Large intestine (tissue), 3 donors: Measurements from ENCODE around the gene COL2A1. TPM values are rescaled to one million over a fixed set of nuclear protein-coding genes. Genes with fewer than 3 reads are reported as not detected.

Experiments
- DNase-seq, 2 donors: peaks; one replicate each; pipeline versions ENCODE4 v3.0.0 to v3.0.0-alpha.2; 2013
- H3K27ac ChIP-seq: one replicate; pipeline ENCODE4 v1.5.1; 2013; ENCODE audit warnings: low read length
- H3K27me3 ChIP-seq: 2 replicates; pipeline ENCODE4 v1.6.1; 2013; ENCODE audit warnings: low read length; ENCODE audit not compliant: control insufficient read depth, insufficient read depth
- H3K36me3 ChIP-seq: 2 replicates; pipeline ENCODE4 v1.6.1; 2013; ENCODE audit warnings: low read length; ENCODE audit not compliant: control insufficient read depth, insufficient read depth
- H3K4me1 ChIP-seq: one replicate; pipeline ENCODE4 v1.6.1; 2013; ENCODE audit warnings: low read length; ENCODE audit not compliant: control insufficient read depth, insufficient read depth
- H3K4me3 ChIP-seq: one replicate; pipeline ENCODE4 v1.5.1; 2013; ENCODE audit warnings: low read length
- H3K9me3 ChIP-seq: one replicate; pipeline ENCODE4 v1.6.1; 2013; ENCODE audit warnings: mild to moderate bottlenecking, low read depth, low read length, moderate library complexity; ENCODE audit not compliant: control insufficient read depth
- WGBS: methylation state at CpG from one replicate; pipeline ENCODE4 v1.1.5; 2013; ENCODE audit warnings: low lambda C conversion rate; ENCODE audit not compliant: insufficient coverage; 5-methylcytosine and 5-hydroxymethylcytosine counted together
- polyA plus RNA-seq: library from polyadenylated mRNA; unstranded; fragments of 120-200 nt; gene quantifications from one replicate; pipeline ENCODE4 v1.2.1, GENCODE V29; 2013

Gene COL2A1
- polyA plus RNA-seq, 1 donor, result 9.0 TPM

DNA sequence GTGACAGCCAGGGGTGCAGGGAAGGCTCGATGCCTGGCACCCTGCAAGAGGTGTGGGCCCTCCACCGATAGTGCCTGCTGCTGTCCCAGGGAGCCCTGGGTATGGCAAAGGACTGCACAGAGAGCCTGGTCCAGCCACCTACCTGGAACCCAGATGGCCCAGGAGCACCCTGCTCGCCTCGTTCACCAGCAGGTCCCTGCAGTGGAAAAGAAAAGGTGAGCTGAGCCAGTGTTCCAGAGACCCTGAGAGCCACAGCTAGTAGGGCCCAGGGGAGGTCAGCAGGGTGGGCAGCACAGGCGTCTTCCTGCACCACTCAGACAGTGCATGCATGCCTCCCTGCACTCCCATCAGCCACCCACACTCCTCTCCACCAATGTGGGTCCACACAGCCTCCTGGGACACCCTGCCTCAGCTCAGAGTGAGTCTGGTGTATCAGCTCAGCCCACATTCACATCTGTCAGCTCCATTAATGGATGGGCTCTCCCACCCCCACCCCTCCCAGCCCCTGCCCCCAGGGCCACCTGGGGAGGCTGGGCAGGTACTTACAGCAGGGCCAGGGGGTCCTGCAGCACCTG lies 20.6 kb downstream of the COL2A1 start:
- Histone ChIP-seq H3K4me1 (peaks cover 29% of the 10 kb centered on the region), H3K36me3 (no peaks in the 10 kb centered on the region), H3K27ac (no peak overlapping the region), H3K4me3 (no peak overlapping the region), H3K27me3 (no peaks in the 10 kb centered on the region), H3K9me3 (no peaks in the 10 kb centered on the region)
- no peak for DNase-seq
- WGBS, result no CpG with 5 or more reads among the region's 5 CpGs

DNA sequence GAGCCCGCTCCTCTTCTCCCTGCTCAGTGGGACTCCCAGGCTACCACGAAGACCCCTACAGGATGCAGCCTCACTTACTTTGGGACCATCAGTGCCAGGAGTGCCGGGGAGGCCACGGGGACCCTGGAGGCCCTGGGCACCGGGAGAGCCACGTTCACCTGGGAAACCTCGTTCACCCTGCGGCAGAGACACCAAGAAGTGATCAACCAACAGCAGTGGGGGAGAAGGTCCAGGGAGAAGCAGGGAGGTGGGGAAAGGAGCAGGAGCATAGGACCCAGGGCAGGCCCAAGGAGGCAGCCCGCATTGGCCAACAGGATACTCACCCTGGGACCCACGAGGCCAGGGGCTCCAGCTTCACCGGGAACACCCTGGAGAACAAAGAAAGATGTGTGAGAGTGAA lies 21.5 kb downstream of the COL2A1 start:
- Histone ChIP-seq H3K36me3 (peaks cover 4% of the 10 kb centered on the region), H3K27ac (no peak overlapping the region), H3K4me3 (no peak overlapping the region), H3K27me3 (no peaks in the 10 kb centered on the region), H3K9me3 (no peaks in the 10 kb centered on the region), H3K4me1 (peaks cover 29% of the 10 kb centered on the region)
- 100% methylated on average over 1 of the region's 11 CpGs for WGBS
- no peak for DNase-seq

DNA sequence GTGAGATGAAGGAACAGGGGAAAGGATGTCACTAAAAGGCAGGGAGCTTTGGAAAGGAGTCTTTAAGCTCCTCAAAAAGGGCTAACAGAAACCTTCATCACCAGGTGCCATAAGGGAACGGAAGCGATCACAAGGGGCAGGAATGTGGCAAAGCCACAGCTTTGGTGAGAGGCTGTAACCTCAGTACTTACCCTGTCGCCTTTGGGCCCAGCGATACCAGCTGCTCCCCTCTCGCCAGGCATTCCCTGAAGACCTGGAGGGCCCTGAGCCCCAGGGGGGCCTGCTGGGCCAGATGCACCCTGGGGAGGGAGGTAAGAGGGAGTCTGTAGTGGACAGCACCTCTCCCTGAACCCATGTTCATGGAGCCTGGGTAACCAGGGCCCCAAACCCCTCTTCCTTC lies 22.0 kb downstream of the COL2A1 start:
- no peak overlapping the region for H3K4me3 ChIP-seq
- H3K27me3 ChIP-seq, result no peaks in the 10 kb centered on the region
- H3K36me3 ChIP-seq, result peaks cover 4% of the 10 kb centered on the region
- no CpG with 5 or more reads among the region's 5 CpGs for WGBS
- H3K9me3 ChIP-seq, result no peaks in the 10 kb centered on the region
- DNase-seq, result no peak
- no peak overlapping the region for H3K27ac ChIP-seq
- peaks cover 29% of the 10 kb centered on the region for H3K4me1 ChIP-seq

DNA sequence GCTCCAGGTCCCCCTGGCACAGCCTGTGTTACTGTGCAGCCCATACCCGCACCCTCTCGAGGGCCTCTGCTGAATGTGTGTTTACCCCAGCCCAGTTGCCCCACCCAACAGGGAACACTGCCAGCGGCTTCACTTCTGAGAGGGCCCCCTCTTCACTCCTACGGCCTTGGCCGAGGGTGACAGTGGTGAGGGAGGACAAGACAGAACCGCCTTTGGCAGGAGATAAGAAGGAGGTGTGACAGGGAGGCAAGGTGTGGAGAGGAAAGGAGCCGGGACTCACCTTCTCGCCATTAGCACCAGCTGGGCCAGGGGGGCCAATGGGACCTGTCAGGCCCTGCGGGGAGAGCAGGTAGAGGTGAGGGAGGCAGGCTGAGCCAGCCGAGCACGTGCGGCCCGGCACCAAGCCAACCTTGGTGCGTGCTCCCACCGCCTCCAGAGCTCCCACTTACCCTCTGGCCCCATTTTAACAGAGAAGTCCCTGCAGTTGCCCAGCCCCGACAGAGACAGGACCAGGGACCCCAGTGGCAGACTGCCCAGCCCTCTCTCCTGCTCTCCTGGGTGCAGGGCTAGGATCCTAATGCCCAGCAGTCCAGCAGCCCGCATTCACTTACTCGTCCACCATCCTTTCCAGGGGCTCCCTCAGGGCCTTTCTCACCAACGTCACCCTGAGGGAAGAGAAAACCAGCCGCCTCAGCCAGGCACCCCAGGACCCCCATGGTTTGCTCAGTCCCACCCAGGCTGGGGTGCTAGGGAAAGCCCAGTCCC lies 22.6 kb downstream of the COL2A1 start:
- no peaks in the 10 kb centered on the region for H3K9me3 ChIP-seq
- peaks cover 4% of the 10 kb centered on the region for H3K36me3 ChIP-seq
- no peak overlapping the region for H3K4me3 ChIP-seq
- peaks cover 29% of the 10 kb centered on the region for H3K4me1 ChIP-seq
- no CpG with 5 or more reads among the region's 20 CpGs for WGBS
- no peaks in the 10 kb centered on the region for H3K27me3 ChIP-seq
- H3K27ac ChIP-seq, result peak overlapping the region; percentile 24
- DNase-seq, result peak; percentile 81 to 94

DNA sequence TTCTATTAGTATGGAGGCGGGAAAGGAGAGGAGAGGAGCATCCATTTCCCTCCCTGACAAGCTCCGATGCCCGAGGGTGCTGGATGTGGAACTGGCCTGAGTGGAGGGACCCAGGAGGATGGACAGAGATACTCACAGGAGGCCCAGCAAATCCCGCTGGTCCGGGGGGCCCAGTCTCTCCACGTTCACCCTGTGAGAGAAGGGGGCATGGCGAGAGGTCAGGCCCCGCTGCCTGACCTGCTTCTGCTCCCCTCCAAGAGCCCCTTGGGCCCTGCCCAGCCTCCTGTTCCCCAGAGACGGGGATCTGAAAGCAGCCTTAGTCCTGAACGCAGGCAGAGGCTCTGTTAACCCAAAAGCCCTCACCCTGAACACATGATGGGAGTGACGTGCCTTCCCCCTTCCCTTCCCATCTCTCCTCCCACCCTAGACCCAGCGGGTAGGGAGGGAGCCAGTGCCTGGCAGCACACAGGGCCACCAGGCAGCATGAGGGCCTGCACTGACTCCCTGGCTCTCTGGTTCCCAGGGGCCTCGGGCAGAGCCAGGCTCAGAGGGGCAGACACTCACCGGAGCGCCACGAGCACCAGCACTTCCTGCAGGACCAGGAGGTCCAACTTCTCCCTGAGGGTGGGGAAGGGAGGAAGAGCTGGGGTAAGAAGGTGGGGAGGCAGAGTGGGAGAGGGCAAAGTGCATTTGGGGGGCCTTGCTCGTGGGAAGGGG lies 23.3 kb downstream of the COL2A1 start:
- DNase-seq, result no peak
- Histone ChIP-seq H3K9me3 (no peaks in the 10 kb centered on the region), H3K4me1 (peaks cover 29% of the 10 kb centered on the region), H3K27ac (peak overlapping the region; percentile 24), H3K4me3 (no peak overlapping the region), H3K27me3 (no peaks in the 10 kb centered on the region), H3K36me3 (peaks cover 4% of the 10 kb centered on the region)
- no CpG with 5 or more reads among the region's 17 CpGs for WGBS

DNA sequence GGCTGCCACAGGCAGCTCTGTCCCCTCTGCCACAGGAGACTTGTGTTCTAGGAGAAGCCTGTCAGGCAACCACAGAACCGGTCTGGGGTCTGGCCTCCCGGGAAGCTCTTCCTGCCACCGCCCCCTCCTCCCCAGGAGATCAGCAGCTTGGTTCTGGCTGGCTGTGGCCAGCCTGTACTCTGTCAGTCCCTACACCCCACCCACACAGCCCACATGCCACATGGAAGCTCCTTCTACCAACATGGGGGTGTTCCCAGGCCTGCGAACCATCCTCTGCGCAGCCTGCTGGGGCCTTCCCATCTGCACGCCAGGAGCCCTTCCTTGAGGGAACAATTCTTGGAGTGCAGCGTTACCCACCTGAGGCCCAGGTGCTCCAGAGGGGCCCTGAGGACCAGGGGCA lies 24.1 kb downstream of the COL2A1 start:
- H3K4me1 ChIP-seq, result peaks cover 29% of the 10 kb centered on the region
- DNase-seq, result no peak
- no CpG with 5 or more reads among the region's 7 CpGs for WGBS

DNA sequence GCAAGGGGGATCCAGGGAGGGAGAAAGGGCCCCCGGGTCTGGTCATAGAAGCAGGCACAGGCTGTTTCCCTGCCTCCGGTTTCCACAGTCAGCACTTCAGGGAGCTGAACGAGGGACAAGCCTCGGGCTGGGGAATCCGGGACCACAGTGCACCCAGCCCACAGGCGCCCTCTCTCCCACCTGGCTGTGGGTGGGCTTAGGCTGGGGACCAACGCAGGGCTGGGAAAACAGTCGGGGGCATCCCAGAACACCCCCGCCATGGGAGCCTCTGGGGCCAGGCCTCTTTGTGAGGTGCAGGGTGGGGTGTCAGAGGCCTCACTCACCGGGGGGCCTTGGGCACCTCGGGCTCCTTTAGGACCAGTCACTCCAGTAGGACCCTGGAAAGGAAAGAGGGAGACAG lies 24.6 kb downstream of the COL2A1 start:
- H3K27ac ChIP-seq, result no peak overlapping the region
- peaks cover 4% of the 10 kb centered on the region for H3K36me3 ChIP-seq
- no peak overlapping the region for H3K4me3 ChIP-seq
- H3K9me3 ChIP-seq, result no peaks in the 10 kb centered on the region
- no peaks in the 10 kb centered on the region for H3K27me3 ChIP-seq
- no CpG with 5 or more reads among the region's 11 CpGs for WGBS
- no peak for DNase-seq
- H3K4me1 ChIP-seq, result peaks cover 29% of the 10 kb centered on the region

More for the DNA sequence above, 24.1 kb downstream of the COL2A1 start:
- no peaks in the 10 kb centered on the region for H3K27me3 ChIP-seq
- H3K4me3 ChIP-seq, result no peak overlapping the region
- H3K27ac ChIP-seq, result no peak overlapping the region
- H3K36me3 ChIP-seq, result peaks cover 4% of the 10 kb centered on the region
- H3K9me3 ChIP-seq, result no peaks in the 10 kb centered on the region

DNA sequence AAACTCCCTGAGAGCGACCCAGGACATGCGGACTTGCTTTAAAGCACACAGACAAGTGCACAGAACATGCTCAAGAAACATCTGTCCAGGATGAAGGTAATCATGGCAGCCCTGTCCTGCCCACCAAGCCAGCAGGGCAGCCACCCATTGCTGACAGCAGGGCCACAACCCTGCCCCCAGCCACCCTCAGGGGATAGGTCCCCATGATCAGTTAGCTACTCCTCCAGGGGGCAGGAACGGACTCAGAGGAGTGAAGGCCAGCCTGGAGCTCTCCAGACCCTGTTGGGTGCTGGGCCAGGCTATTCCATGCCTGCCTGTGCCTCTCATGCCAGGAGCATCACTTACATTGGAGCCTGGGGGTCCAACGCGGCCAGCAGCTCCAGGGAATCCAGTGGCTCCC lies 25.1 kb downstream of the COL2A1 start:
- Histone ChIP-seq H3K27ac (no peak overlapping the region), H3K4me3 (no peak overlapping the region)

DNA sequence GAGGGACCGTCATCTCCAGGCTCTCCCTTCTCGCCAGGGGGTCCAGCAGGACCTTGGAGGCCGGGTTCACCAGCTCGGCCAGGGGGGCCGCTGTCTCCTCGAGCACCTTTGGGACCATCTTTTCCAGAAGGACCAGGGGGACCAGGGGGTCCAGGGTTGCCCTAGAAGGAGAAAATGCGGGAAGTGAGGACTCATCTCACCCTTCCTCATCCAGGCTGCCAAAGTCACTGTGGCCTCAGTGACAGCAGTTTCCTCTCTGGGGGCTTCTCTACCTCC lies 25.7 kb downstream of the COL2A1 start:
- Histone ChIP-seq H3K27me3 (no peaks in the 10 kb centered on the region), H3K27ac (no peak overlapping the region), H3K36me3 (peaks cover 8% of the 10 kb centered on the region), H3K9me3 (no peaks in the 10 kb centered on the region), H3K4me3 (no peak overlapping the region), H3K4me1 (peaks cover 29% of the 10 kb centered on the region)
- DNase-seq, result no peak
- WGBS, result no CpG with 5 or more reads among the region's 7 CpGs

More for the DNA sequence above, 25.1 kb downstream of the COL2A1 start:
- Histone ChIP-seq H3K9me3 (no peaks in the 10 kb centered on the region), H3K27me3 (no peaks in the 10 kb centered on the region), H3K36me3 (peaks cover 5% of the 10 kb centered on the region), H3K4me1 (peaks cover 29% of the 10 kb centered on the region)
- no CpG with 5 or more reads among the region's 5 CpGs for WGBS
- DNase-seq, result no peak

DNA sequence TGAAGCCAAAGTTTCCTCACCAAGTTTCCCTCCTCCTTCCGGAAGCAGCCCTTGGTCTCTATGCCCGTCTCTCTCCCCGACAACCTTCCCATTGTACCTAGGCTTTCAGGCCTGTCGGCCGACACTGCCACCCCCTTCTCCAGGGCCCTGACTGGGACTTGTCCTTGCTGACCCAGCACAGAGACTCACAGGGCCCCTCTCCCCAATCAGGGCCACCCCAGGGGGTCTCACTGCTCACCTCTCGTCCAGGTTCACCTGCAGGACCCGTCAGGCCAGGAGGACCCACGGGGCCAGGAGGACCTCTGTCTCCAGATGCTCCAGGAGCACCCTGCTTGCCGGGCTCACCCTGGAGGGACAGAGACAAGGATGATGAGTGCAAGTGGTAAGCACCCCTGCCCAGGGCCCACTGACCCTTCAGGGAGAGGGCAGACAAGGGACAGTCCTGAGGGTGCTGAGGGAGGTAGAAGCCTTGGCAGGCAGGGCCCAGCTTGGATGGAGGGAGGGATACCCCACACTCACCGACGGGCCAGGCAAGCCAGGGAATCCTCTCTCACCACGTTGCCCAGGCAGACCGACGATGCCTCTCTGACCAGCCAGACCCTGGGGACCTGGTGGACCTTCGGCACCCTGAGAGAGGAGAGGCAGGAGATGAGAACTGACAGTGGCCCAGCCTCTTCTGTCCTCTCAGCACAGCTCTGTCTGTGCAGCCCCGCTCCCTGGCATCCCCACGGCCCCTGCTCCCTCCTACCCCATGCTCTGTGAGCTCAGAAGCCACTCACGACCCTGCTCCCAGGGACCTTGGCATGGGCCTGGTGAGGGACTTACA lies 26.3 kb downstream of the COL2A1 start:
- Histone ChIP-seq H3K9me3 (no peaks in the 10 kb centered on the region), H3K36me3 (peaks cover 8% of the 10 kb centered on the region), H3K27ac (no peak overlapping the region), H3K4me3 (no peak overlapping the region), H3K27me3 (no peaks in the 10 kb centered on the region), H3K4me1 (peaks cover 29% of the 10 kb centered on the region)
- no CpG with 5 or more reads among the region's 18 CpGs for WGBS
- no peak for DNase-seq
